ENCODE results near the gene EHMT2.

- TF ChIP-seq, protein P1, sequence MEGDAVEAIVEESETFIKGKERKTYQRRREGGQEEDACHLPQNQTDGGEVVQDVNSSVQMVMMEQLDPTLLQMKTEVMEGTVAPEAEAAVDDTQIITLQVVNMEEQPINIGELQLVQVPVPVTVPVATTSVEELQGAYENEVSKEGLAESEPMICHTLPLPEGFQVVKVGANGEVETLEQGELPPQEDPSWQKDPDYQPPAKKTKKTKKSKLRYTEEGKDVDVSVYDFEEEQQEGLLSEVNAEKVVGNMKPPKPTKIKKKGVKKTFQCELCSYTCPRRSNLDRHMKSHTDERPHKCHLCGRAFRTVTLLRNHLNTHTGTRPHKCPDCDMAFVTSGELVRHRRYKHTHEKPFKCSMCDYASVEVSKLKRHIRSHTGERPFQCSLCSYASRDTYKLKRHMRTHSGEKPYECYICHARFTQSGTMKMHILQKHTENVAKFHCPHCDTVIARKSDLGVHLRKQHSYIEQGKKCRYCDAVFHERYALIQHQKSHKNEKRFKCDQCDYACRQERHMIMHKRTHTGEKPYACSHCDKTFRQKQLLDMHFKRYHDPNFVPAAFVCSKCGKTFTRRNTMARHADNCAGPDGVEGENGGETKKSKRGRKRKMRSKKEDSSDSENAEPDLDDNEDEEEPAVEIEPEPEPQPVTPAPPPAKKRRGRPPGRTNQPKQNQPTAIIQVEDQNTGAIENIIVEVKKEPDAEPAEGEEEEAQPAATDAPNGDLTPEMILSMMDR (tag by site-specific recombination; IDR thresholded peaks at IDR 0.05), result no peak
- TF ChIP-seq ZNF174 (tag by site-specific recombination; IDR thresholded peaks at IDR 0.05) (no peak), KLF9 (tag by site-specific recombination; IDR thresholded peaks at IDR 0.05; ENCODE audit: low read depth) (no peak), ZNF624 (tag by site-specific recombination; IDR thresholded peaks at IDR 0.05) (no peak), SP2 (tag by site-specific recombination; IDR thresholded peaks at IDR 0.05) (no peak), ZNF16 (tag by site-specific recombination; IDR thresholded peaks at IDR 0.05; ENCODE audit: low read depth) (no peak), BCL6B (tag by site-specific recombination; IDR thresholded peaks at IDR 0.05) (no peak)
These were observed 14.5 kb upstream of the EHMT2 start for GRCh38 chr6:31911826-31912585.
